ENCODE measurements around the gene CLDN7. TPM values are rescaled to one million over a fixed set of nuclear protein-coding genes. Genes with fewer than 3 reads are reported as not detected.

CLDN7 gene
- total RNA-seq, 2 experiments from 2014 or later, result 0.32 TPM; not detected in 1

DNA sequence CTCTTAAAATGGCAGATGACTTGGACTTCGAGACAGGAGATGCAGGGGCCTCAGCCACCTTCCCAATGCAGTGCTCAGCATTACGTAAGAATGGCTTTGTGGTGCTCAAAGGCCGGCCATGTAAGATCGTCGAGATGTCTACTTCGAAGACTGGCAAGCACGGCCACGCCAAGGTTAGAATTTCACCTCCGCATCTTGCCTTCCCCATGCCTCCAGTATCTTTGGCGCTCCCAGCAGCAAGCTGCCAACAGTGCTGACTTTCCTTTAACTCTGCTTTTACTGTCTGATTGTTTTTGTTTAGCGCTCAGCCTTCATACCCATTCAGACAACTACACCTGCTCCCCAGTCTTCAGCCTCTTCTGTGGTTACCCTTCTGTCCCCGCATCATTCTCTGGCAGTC, 47.4 kb upstream of the CLDN7 start:
- POLR2A ChIA-PET, result interaction anchor here (0.6 to 3.2 kb wide), 3 partner anchors 17 to 27 kb away, joined by 3 to 8 read pairs (median 5); partner anchors contain the start of genes ACAP1 and NEURL4
- TF ChIP-seq, protein P1, sequence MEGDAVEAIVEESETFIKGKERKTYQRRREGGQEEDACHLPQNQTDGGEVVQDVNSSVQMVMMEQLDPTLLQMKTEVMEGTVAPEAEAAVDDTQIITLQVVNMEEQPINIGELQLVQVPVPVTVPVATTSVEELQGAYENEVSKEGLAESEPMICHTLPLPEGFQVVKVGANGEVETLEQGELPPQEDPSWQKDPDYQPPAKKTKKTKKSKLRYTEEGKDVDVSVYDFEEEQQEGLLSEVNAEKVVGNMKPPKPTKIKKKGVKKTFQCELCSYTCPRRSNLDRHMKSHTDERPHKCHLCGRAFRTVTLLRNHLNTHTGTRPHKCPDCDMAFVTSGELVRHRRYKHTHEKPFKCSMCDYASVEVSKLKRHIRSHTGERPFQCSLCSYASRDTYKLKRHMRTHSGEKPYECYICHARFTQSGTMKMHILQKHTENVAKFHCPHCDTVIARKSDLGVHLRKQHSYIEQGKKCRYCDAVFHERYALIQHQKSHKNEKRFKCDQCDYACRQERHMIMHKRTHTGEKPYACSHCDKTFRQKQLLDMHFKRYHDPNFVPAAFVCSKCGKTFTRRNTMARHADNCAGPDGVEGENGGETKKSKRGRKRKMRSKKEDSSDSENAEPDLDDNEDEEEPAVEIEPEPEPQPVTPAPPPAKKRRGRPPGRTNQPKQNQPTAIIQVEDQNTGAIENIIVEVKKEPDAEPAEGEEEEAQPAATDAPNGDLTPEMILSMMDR (conservative IDR thresholded peaks at IDR 0.05; ENCODE audit: low read length), result no peak
- TF ChIP-seq EZH2phosphoT487 (IDR thresholded peaks at IDR 0.05; ENCODE audit: borderline replicate concordance, low read depth, low read length), result no peak
- no peak overlapping the region for H2AFZ ChIP-seq (ENCODE audit: low read length)
- peaks cover 49% of the 10 kb centered on the region for H3K79me2 ChIP-seq (ENCODE audit: insufficient read depth, low read depth, low read length)
- CTCF ChIA-PET (ENCODE audit: unreplicated experiment), result interaction anchor here (0.6 kb wide), 3 partner anchors 27 to 317 kb away, joined by 3 to 5 read pairs (median 3); partner anchors contain the start of gene ACAP1
- peak overlapping the region; percentile 95 for H3K27ac ChIP-seq (ENCODE audit: low read depth, low read length, poor library complexity, severe bottlenecking)
- no peaks in the 10 kb centered on the region for H3K9me3 ChIP-seq (ENCODE audit: low read length)
- no TSS peak for BruUV-seq (replicated peaks)
- peak overlapping the region; percentile 99 for H3K4me3 ChIP-seq (ENCODE audit: low read depth, low read length, poor library complexity, severe bottlenecking)
- intact Hi-C loops (cut with micrococcal nuclease; ENCODE audit: unreplicated experiment), result no loop called here
- DNase-seq (ENCODE audit: low spot score), result no peak
- H3K4me2 ChIP-seq (ENCODE audit: low read length), result peak overlapping the region; percentile 77
- H3K4me1 ChIP-seq (ENCODE audit: insufficient read depth, low read length, poor library complexity, severe bottlenecking), result peaks cover 60% of the 10 kb centered on the region
- no peaks in the 10 kb centered on the region for H3K9me2 ChIP-seq (ENCODE audit: insufficient read depth, low read length)
- peaks cover 26% of the 10 kb centered on the region for H4K20me1 ChIP-seq (ENCODE audit: insufficient read depth, low read length)
- peaks cover 70% of the 10 kb centered on the region for H3K36me3 ChIP-seq (ENCODE audit: insufficient read depth, low read length)

GRCh38 chr17:7308625-7309433, 46.6 kb upstream of the CLDN7 start:
- peak overlapping the region; percentile 95 for H3K27ac ChIP-seq (ENCODE audit: low read depth, low read length, poor library complexity, severe bottlenecking)
- peaks cover 62% of the 10 kb centered on the region for H3K36me3 ChIP-seq (ENCODE audit: insufficient read depth, low read length)
- peaks cover 24% of the 10 kb centered on the region for H4K20me1 ChIP-seq (ENCODE audit: insufficient read depth, low read length)
- peak overlapping the region; percentile 77 for H3K4me2 ChIP-seq (ENCODE audit: low read length)
- TF ChIP-seq EZH2phosphoT487 (IDR thresholded peaks at IDR 0.05; ENCODE audit: borderline replicate concordance, low read depth, low read length), result no peak
- TF ChIP-seq, protein P1 (conservative IDR thresholded peaks at IDR 0.05; ENCODE audit: low read length), result no peak
- no peaks in the 10 kb centered on the region for H3K9me3 ChIP-seq (ENCODE audit: low read length)
- H3K4me1 ChIP-seq (ENCODE audit: insufficient read depth, low read length, poor library complexity, severe bottlenecking), result peaks cover 54% of the 10 kb centered on the region
- POLR2A ChIA-PET, result interaction anchor here (0.6 to 3.2 kb wide), 4 partner anchors 11 to 28 kb away, joined by 3 to 8 read pairs (median 4); partner anchors contain the start of genes ACAP1 and NEURL4
- intact Hi-C loops (cut with micrococcal nuclease; ENCODE audit: unreplicated experiment), result no loop called here
- BruUV-seq (replicated peaks), result TSS peak; percentile 95
- DNase-seq (ENCODE audit: low spot score), result peak; percentile 76
- peak overlapping the region; percentile 99 for H3K4me3 ChIP-seq (ENCODE audit: low read depth, low read length, poor library complexity, severe bottlenecking)
- peaks cover 43% of the 10 kb centered on the region for H3K79me2 ChIP-seq (ENCODE audit: insufficient read depth, low read depth, low read length)
- H3K9me2 ChIP-seq (ENCODE audit: insufficient read depth, low read length), result no peaks in the 10 kb centered on the region
- CTCF ChIA-PET (ENCODE audit: unreplicated experiment), result interaction anchor here (0.6 kb wide), 3 partner anchors 28 to 318 kb away, joined by 3 to 5 read pairs (median 3); partner anchors contain the start of gene ACAP1
- H2AFZ ChIP-seq (ENCODE audit: low read length), result no peak overlapping the region
